ENCODE measurements around the gene SOX8.
"Not testable (repeated sequence)": the region's sequence is repeated elsewhere in the genome, so short reads cannot be mapped to it uniquely, and the experiment has no call there.

Gene SOX8

DNA sequence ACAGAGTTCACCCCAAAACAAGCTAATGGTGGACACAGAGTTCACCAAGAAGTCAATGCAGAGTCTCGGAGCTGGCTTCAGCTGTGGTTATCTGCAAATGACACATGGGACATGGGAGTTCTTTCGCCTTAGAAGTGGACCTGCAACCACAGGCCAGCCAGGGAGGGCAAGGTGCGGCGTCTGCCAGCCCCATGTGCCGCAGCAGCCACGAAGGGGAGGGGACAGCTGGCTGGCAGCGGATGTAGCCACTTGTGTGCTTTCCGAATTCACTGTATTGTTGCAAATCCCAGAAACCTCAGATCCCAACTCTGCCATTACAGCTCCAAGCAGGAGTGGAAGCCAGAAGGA is 35.5 kb upstream of the SOX8 start:
- no peaks in the 10 kb centered on the region for H3K9me3 ChIP-seq (ENCODE audit: control insufficient read depth, insufficient read depth, low read depth, low read length)
- TF ChIP-seq ZNF239 (tag by site-specific recombination; IDR thresholded peaks at IDR 0.05) (no peak), ZNF843 (tag by site-specific recombination; IDR thresholded peaks at IDR 0.05) (no peak), SETDB1 (IDR thresholded peaks at IDR 0.05; ENCODE audit: insufficient read length, low read length) (no peak), ZNF558 (tag by site-specific recombination; IDR thresholded peaks at IDR 0.05) (no peak), ZNF624 (tag by site-specific recombination; IDR thresholded peaks at IDR 0.05) (no peak), KLF16 (tag by site-specific recombination; IDR thresholded peaks at IDR 0.05) (no peak)
- TF ChIP-seq, protein P1, sequence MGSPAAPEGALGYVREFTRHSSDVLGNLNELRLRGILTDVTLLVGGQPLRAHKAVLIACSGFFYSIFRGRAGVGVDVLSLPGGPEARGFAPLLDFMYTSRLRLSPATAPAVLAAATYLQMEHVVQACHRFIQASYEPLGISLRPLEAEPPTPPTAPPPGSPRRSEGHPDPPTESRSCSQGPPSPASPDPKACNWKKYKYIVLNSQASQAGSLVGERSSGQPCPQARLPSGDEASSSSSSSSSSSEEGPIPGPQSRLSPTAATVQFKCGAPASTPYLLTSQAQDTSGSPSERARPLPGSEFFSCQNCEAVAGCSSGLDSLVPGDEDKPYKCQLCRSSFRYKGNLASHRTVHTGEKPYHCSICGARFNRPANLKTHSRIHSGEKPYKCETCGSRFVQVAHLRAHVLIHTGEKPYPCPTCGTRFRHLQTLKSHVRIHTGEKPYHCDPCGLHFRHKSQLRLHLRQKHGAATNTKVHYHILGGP (tag by site-specific recombination; IDR thresholded peaks at IDR 0.05): no peak
- H3K4me3 ChIP-seq (ENCODE audit: low read depth, low read length): no peak overlapping the region
- H3K27ac ChIP-seq (ENCODE audit: extremely low read depth, low read depth, low read length): no peak overlapping the region
- ChIA-PET POLR2A (no interaction called here), CTCF (no interaction called here)
- H3K4me1 ChIP-seq (ENCODE audit: control insufficient read depth, insufficient read depth, low read length): no peaks in the 10 kb centered on the region
- H3K36me3 ChIP-seq (ENCODE audit: control insufficient read depth in 2 of 2, insufficient read depth in 1 of 2, low read length in 2 of 2): no peaks in the 10 kb centered on the region; a peak in 1 of 3 replicates

DNA sequence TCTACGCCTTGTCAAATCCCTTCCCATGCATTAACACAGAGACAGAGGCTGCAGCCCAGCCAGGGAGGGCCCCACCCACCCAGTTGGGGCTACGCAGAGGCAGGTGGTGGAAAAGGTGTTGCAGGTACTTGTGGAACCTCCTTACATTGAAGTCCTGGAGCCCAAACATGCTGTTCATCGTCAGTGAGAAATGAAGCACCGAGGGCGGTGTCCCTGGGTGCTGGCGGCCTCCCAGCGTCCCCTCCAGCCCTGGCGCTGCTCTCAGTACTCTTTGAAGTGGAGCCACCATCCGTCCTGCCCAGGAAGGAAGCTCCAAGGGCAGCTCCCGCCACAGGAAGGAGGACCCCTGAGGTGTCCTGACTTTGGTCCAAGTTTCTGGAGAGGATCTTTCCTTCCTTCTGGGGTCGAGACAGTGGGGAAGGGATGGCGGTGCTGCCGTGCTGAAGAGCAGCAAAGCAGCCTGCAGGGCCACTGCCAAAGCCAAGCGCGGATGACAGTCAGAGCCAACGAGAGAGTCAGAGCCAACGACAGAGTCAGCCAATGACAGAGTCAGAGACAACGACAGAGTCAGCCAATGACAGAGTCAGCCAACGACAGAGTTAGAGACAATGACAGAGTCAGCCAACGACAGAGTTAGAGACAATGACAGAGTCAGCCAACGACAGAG is 34.2 kb upstream of the SOX8 start:
- H3K9me3 ChIP-seq (ENCODE audit: control insufficient read depth, insufficient read depth, low read depth, low read length): no peaks in the 10 kb centered on the region
- CTCF ChIA-PET: no interaction called here
- H3K4me3 ChIP-seq (ENCODE audit: low read depth, low read length): no peak overlapping the region
- POLR2A ChIA-PET: no interaction called here
- TF ChIP-seq ZNF292 (tag by site-specific recombination; IDR thresholded peaks at IDR 0.05; ENCODE audit: borderline replicate concordance, low read depth) (no peak), SCRT2 (tag by site-specific recombination; IDR thresholded peaks at IDR 0.05) (no peak), REPIN1 (tag by site-specific recombination; IDR thresholded peaks at IDR 0.05; ENCODE audit: low read depth) (no peak), HOXD13 (CRISPR knock-in tag; IDR thresholded peaks at IDR 0.05; ENCODE audit: borderline replicate concordance) (no peak), HOXA7 (CRISPR knock-in tag; IDR thresholded peaks at IDR 0.05; ENCODE audit: borderline replicate concordance) (no peak), TRIM28 (IDR thresholded peaks at IDR 0.05; ENCODE audit: borderline replicate concordance, low read length) (no peak), ZNF24 (tag by site-specific recombination; IDR thresholded peaks at IDR 0.05) (no peak), ZSCAN16 (tag by site-specific recombination; IDR thresholded peaks at IDR 0.05) (no peak)
- TF ChIP-seq, protein P2, sequence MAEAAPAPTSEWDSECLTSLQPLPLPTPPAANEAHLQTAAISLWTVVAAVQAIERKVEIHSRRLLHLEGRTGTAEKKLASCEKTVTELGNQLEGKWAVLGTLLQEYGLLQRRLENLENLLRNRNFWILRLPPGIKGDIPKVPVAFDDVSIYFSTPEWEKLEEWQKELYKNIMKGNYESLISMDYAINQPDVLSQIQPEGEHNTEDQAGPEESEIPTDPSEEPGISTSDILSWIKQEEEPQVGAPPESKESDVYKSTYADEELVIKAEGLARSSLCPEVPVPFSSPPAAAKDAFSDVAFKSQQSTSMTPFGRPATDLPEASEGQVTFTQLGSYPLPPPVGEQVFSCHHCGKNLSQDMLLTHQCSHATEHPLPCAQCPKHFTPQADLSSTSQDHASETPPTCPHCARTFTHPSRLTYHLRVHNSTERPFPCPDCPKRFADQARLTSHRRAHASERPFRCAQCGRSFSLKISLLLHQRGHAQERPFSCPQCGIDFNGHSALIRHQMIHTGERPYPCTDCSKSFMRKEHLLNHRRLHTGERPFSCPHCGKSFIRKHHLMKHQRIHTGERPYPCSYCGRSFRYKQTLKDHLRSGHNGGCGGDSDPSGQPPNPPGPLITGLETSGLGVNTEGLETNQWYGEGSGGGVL (tag by site-specific recombination; IDR thresholded peaks at IDR 0.05): no peak
- TF ChIP-seq, protein P3, sequence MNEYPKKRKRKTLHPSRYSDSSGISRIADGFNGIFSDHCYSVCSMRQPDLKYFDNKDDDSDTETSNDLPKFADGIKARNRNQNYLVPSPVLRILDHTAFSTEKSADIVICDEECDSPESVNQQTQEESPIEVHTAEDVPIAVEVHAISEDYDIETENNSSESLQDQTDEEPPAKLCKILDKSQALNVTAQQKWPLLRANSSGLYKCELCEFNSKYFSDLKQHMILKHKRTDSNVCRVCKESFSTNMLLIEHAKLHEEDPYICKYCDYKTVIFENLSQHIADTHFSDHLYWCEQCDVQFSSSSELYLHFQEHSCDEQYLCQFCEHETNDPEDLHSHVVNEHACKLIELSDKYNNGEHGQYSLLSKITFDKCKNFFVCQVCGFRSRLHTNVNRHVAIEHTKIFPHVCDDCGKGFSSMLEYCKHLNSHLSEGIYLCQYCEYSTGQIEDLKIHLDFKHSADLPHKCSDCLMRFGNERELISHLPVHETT (tag by site-specific recombination; IDR thresholded peaks at IDR 0.05): no peak
- no peak overlapping the region for H3K27ac ChIP-seq (ENCODE audit: extremely low read depth, low read depth, low read length)
- no peaks in the 10 kb centered on the region for H3K4me1 ChIP-seq (ENCODE audit: control insufficient read depth, insufficient read depth, low read length)
- H3K36me3 ChIP-seq (ENCODE audit: control insufficient read depth in 2 of 2, insufficient read depth in 1 of 2, low read length in 2 of 2): no peaks in the 10 kb centered on the region

DNA sequence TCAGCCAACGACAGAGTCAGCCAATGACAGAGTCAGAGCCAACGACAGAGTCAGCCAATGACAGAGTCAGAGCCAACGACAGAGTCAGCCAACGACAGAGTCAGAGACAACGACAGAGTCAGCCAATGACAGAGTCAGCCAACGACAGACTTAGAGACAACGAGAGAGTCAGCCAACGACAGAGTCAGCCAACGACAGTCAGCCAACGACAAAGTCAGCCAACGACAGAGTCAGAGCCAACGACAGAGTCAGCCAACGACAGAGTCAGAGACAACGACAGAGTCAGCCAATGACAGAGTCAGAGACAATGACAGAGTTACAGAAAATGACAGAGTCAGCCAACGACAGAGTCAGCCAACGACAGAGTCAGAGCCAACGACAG is 33.7 kb upstream of the SOX8 start:
- H3K9me3 ChIP-seq (ENCODE audit: control insufficient read depth, insufficient read depth, low read depth, low read length); H3K4me3 ChIP-seq (ENCODE audit: low read depth, low read length); CTCF ChIA-PET; H3K4me1 ChIP-seq (ENCODE audit: control insufficient read depth, insufficient read depth, low read length); POLR2A ChIA-PET; H3K36me3 ChIP-seq (ENCODE audit: control insufficient read depth in 2 of 2, insufficient read depth in 1 of 2, low read length in 2 of 2); H3K27ac ChIP-seq (ENCODE audit: extremely low read depth, low read depth, low read length): not testable (repeated sequence)

DNA sequence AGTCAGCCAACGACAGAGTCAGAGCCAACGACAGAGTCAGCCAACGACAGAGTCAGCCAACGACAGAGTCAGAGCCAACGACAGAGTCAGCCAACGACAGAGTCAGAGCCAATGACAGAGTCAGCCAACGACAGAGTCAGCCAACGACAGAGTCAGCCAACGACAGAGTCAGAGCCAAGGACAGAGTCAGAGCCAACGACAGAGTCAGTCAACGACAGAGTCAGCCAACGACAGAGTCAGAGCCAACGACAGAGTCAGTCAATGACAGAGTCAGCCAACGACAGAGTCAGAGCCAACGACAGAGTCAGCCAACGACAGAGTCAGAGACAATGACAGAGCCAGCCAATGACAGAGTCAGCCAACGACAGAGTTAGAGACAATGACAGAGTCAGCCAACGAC is 32.8 kb upstream of the SOX8 start:
- H3K4me3 ChIP-seq (ENCODE audit: low read depth, low read length); H3K4me1 ChIP-seq (ENCODE audit: control insufficient read depth, insufficient read depth, low read length); POLR2A ChIA-PET; H3K9me3 ChIP-seq (ENCODE audit: control insufficient read depth, insufficient read depth, low read depth, low read length); CTCF ChIA-PET; H3K27ac ChIP-seq (ENCODE audit: extremely low read depth, low read depth, low read length); H3K36me3 ChIP-seq (ENCODE audit: control insufficient read depth in 2 of 2, insufficient read depth in 1 of 2, low read length in 2 of 2): not testable (repeated sequence)

DNA sequence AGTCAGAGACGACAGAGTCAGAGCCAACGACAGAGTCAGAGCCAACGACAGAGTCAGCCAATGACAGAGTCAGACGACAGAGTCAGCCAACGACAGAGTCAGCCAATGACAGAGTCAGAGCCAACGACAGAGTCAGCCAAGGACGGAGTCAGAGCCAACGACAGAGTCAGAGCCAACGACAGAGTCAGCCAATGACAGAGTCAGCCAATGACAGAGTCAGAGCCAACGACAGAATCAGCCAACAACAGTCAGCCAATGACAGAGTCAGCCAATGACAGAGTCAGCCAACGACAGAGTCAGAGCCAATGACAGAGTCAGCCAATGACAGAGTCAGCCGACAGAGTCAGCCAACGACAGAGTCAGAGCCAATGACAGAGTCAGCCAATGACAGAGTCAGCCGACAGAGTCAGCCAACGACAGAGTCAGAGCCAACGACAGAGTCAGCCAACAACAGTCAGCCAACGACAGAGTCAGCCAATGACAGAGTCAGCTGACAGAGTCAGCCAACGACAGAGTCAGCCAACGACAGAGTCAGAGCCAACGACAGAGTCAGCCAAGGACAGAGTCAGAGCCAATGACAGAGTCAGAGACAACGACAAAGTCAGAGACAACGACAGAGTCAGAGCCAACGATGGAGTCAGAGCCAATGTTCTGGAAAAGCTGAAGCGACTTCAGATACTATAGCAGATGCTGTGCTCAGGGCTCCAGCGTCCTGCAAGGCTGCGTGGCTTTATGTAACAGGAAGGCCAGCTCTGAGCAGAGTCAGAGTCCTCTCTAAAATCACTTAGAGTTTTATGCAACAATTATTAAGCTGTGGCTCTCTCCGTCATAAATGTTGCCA is 30.6 kb upstream of the SOX8 start:
- H3K9me3 ChIP-seq (ENCODE audit: control insufficient read depth, insufficient read depth, low read depth, low read length); H3K4me3 ChIP-seq (ENCODE audit: low read depth, low read length); CTCF ChIA-PET; H3K36me3 ChIP-seq (ENCODE audit: control insufficient read depth in 2 of 2, insufficient read depth in 1 of 2, low read length in 2 of 2); POLR2A ChIA-PET; H3K4me1 ChIP-seq (ENCODE audit: control insufficient read depth, insufficient read depth, low read length); H3K27ac ChIP-seq (ENCODE audit: extremely low read depth, low read depth, low read length): not testable (repeated sequence)

Measured in HEK293 (cell line).